HG02759 (cell line): ENCODE data around the gene TNN.

ENCODE experiments used
- ATAC-seq: cut with Tn5 transposase; IDR thresholded peaks from one replicate; pipeline ENCODE4 v1.9.1; 2021; ENCODE audit warnings: mild to moderate bottlenecking, moderate library complexity; ENCODE audit not compliant: unreplicated experiment

TNN gene

DNA sequence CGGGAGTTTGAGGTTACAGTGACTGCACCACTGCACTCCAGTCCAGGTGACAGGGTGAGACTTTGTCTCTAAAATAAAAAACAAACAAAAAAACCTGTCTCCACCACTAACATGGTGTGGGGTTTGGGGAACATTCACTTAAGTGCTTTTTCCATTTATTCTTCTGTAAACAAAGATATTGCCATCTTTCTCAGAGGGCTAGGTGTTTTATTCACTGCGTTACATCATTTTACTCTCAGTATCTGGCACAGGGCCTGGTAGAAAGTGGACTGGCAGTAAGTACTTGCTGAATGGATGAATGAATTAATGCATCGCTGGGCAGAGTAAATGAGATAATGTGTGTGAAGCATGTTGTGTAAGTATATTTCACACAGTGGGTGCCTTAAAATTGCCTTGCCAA, 104.9 kb downstream of the TNN start:
- ATAC-seq: no peak

GRCh38 chr1:175173531-175173930, 105.9 kb downstream of the TNN start:
- no peak for ATAC-seq

DNA sequence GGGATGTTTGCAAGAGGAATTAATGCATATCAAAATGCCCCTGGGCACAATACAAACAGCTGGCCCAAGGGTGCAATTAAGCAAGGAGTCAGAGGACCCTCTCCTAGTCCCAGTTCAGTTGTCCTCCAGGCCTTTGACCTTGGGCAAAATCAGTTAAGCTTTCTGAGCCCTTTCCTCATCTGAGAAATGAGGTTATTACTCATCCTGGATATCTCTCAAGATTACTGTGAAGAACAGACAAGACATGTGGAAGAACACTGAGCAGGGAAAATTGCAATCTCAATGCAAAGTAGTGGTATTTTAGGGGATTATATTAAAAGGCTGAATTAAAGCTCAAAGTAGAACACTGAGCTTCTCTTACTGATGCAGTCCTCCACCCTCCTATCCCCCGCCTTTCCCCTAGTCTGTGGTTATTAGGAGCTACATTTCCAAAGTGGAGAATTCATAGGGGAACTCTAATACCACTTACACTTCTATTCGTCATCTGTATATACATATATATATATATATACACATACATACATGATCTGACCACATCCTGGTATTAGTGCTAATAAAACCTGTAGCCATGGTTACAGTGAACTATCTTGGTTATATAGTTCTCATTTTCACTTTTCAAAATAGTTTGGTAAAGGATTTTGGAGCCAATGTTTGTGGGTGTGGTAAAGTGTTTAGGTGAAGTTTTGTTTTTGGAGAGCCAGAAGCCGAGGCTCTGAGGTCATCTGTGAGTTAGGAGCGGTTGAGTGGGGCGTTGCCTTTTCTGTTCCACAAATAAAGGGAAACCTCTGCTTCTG, 106.9 kb downstream of the TNN start:
- peak; percentile 73 for ATAC-seq

- no peak for ATAC-seq
Observed at GRCh38 chr1:175176246-175176645, 108.6 kb downstream of the TNN start.

DNA sequence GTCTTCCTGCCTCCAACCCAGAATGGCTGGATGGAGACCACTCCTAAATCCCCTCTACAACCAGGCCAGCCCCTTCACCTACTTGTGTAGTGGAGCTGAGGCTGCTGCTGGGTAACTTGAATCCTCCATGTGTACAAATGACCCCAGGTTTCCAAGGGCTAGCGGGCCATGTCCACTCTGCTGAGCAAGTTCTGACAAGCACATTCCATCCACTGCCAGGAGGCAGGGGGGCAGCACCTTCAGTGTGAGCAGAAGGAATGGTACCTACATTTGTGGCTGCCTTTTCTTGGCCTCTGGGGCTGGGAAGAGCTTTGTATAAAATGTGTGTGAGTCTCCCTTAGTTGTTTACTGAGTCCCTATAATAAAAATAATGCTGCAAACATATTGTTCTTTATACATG, 110.4 kb downstream of the TNN start:
- ATAC-seq: no peak

DNA sequence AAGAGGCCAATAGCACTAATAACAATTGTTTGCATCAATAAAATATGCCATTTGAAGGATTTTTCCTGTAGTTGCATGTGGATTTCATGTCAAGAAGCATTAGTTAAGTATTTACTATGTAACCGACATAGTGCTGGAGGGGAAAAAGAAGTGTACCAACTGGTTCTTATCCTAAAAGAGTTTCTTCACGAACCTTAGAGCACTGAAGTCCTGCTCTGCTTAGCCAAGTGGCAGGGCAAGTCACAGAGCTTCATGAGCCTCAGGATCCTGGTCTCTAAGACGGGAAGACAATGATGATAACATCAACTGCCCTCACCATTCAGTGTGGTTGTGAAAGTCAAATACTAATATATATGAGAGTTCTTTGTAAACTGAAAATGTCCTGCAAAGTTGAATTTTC, 110.8 kb downstream of the TNN start:
- no peak for ATAC-seq

DNA sequence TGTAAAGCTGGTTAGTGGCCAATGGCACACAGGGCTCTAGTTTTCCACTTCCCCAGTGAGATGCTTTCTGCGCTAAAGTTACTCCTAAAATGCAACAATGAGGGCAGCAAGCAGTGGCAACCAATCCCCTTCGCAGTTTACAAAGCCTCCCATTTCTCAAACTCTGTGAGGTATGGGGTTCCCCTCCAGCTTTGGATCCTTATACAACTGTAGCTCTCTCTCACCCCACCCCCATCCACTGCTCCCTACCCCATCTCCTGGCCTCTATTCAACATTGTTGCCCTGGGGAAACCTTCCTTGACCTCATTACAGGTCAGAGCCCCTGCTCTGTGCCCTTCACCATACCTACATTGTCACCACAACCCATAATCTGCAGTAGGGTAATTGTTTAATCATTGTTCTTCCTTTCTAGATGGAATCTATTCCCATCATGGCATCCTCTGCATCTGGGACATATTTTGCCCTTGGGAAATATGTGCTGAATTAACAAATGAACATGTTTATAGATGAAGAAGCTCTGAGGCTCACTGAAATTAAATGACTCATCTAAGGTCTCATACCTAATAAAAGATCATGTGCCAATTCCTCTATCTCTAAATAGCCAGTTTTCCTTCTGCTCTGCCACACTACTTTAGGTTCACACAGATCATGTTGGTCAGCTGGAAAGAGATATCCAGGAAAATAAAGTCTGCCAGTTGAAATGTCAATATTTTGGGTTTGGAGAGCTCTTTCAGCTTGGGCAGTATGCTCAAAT, 112.4 kb downstream of the TNN start:
- ATAC-seq: no peak

DNA sequence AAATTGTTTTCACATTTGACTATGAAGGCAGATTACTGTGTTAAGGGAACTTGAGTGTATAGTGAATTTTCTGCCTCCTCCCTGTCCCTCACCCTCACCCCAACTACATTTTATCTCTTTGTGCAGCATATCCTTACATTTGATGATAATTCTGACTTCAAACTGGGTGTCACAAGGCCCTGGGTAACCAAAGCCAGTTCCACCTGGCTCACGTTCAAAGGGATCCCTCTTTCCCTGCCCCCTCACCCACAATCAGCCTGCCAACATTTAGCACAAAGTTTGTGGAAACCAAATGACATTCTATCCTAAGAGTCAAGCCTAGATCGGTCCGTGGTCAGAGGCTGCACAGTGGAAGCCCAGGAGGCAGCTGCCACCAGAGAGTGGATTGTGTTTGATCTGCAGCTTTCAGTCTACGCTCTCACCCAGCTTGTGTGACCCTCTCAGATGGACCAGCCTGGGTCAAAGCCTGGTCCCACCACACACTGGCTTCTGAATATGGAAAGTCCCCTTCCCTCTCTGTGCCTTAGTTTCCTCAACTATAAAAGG, 114.6 kb downstream of the TNN start:
- no peak for ATAC-seq

DNA sequence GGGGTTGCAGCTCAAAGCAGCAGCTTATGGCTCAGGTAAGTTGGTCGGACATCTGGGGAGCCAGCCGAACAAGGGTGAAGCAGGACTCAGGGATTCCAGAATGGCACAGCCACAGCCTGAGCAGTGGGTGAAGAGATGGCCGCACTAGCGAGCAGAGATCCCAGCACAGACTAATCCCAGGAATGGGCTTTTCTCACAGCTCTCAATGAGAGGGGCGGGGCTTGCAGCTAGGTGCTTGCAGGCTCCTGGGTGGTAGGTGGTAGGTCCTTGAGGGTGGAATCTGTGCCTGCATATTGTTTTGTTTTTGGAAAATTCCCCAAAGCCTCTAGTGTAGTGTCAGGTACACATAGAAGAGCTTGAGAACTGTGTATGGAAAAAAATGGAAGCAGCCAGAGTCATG, 116.0 kb downstream of the TNN start:
- no peak for ATAC-seq

DNA sequence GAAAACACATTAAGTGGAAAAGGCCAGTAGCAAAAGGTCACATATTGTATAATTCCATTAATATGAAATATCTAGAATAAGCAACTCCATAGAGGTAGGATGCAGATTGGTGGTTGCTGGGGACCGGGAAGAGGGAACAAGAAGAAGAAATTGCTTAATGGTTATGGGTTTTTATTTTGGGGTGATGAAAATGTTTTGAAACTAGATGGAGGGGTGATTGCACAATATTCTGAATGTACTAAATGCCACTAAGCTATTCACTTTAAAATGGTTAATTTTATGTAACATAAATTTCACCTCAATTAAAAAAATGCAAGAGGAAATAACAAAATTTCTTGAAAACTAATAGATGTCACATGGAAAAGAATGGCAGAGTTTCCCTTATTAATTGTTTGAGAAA, 118.3 kb downstream of the TNN start:
- no peak for ATAC-seq

GRCh38 chr1:175186433-175187160, 119.0 kb downstream of the TNN start:
- no peak for ATAC-seq

GRCh38 chr1:175188936-175189335, 121.3 kb downstream of the TNN start:
- ATAC-seq: peak; percentile 60

DNA sequence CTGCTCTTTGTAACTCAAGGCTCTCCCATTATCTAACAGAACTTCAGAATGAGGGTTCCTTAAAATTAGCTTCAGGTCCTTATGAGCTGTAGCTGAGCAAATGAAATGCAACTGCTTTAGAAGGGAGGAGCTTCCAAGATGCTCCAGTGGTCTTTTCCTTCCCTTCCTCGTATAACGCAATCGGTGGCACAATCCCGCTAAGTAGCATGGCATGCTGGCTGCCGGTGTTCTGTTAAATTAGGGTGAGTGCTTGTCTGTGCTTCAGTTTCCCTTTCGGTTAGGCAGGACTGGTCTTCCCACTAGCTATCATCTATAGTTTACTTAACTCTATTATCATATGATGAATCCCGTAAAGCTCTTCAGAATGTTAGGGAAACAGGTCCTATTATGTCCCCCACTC, 124.0 kb downstream of the TNN start:
- peak; percentile 20 for ATAC-seq

- no peak for ATAC-seq
Observed at GRCh38 chr1:175192111-175192629, 124.5 kb downstream of the TNN start.

- ATAC-seq: peak; percentile 64
Observed at GRCh38 chr1:175192630-175193526, 125.2 kb downstream of the TNN start, which contains the start of gene KIAA0040. KIAA0040 (minus strand) TSS chr1:175192776; CDS start chr1:175161013, 31,763 bp downstream.

DNA sequence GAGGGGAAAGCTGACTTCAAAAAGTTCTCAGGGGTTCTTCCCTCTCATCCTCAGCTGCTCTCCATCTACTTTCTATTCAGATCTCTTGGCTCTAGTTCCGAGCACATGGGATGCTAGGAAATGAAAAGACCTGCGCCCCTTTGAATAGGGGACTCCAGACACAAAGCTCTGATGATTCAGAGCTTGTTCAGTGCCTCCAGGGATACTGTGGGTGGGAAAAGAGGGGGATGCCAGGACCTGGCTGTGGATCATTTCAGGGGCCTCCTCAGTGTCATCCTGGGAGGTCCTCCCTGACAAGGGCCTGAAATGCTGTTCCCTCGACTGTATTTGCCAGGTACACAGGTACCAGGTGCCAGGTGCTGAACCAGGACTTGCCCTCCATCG, 125.9 kb downstream of the TNN start:
- no peak for ATAC-seq

DNA sequence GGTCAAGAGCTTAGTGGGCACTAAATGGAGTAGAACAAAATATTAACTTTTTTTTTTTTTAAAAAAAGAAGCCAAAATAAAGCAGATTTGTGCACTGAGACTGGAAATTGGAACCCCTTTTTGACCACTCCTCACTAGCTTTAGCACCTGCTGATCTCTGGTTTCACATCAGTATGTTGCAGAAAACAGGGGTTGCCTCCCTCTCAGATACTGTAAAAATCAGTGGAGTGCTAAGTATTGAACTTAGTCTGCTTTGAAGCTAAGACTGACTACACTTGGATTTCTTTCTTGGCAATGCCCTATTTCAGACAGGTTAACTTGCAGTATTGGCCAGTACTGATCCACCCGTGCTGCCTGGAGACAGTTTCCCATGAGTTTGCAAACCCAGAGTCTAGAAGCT, 127.6 kb downstream of the TNN start:
- ATAC-seq: no peak

DNA sequence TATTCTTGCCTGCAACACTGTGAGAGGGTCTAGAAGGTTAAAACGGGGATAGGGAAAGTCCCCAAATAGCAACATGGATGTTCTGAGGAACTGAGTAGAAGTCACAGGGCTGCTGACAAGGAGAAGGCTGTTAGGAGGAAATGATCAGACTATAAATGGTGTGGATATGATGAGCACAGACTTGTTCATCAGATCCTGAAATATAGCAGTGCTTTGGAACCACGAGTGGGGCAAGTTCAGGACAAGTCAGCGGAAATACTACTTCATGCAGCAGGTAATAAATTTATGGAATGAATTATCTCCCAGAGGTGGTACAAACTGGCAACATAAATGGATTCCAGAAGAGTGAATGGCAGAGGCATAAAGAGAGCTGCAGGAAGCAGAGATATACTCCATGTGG, 128.2 kb downstream of the TNN start:
- ATAC-seq: no peak

DNA sequence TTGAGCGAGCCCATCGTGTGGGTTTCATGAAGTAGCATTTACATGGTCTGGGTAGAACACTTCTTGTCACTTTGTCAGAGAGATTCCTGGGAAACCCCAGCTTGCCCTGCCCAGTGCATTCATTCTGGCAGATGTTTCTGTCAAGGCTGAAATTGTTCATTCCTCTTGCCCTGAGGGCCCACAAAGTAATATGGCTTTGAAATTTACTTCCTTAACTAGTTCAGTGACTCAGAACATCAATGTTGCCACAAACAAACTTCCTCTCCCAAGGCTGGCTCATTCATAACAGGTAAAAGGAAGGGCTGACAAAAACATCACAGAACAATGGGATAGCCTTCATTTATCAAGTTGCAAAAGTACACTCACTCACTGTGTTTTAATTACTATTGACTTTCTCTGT, 129.9 kb downstream of the TNN start:
- ATAC-seq: no peak
